K562 (cell line): ENCODE measurements around the gene RGS12. TPM values are rescaled to one million over a fixed set of nuclear protein-coding genes. Genes with fewer than 3 reads are reported as not detected.
A peak's percentile ranks its signal among the peaks of the same experiment; 100 is the strongest.

Source experiments
- ATAC-seq: fragments of 200-7000 bp; cut with Tn5 transposase; 3 replicates; pipeline ENCODE4 v1.9.1; 2020; ENCODE audit warnings: moderate library complexity
- BruUV-seq: library from RNA; stranded (reverse); fragments of 400-500 nt; replicated peaks from 2 replicates; lab custom pipeline; 2021; lab: Mats Ljungman, UMichigan
- CTCF ChIA-PET: fragments of 300-600 bp; formaldehyde crosslinking; extraction: SDS; loops from one replicate; lab custom pipeline; 2021; ENCODE audit warnings: low intra/inter-chr PET ratio; lab: Yijun Ruan, JAX
- POLR2A ChIA-PET: fragments of 300-600, 350-650 bp; sonication (Branson Sonifier 250); formaldehyde crosslinking; extraction: SDS; loops from one replicate; lab custom pipeline; 2021; ENCODE audit warnings: antibody characterized with exemption, inconsistent platforms; lab: Yijun Ruan, JAX
- DNase-seq, 4 experiments: peaks; one replicate each; pipeline versions ENCODE4 v3.0.0 to v3.0.0-alpha.2; 2011 to 2018; ENCODE audit warnings: low spot score in 3 of 4, mixed read lengths in 3 of 4; ENCODE audit errors: extremely low read depth in 1 of 4
- FAIRE-seq: peaks from 2 replicates; lab custom pipeline; 2011; peaks lifted over from hg19 to GRCh38; lab: Jason Lieb, UNC
- H2AFZ ChIP-seq: 2 replicates; pipeline ENCODE4 v1.6.0; 2011; ENCODE audit warnings: low read depth, low read length, control low read depth, inconsistent platforms
- H3K27ac ChIP-seq: fragments of 200-600 bp; 3 replicates; pipeline ENCODE4 v1.8.0; 2011; ENCODE audit warnings: low read depth, mild to moderate bottlenecking, control low read depth, inconsistent platforms, low read length, moderate library complexity, mixed read lengths; ENCODE audit errors: extremely low read depth
- H3K27me3 ChIP-seq, 2 experiments: fragments of 300-600 bp in 1 of 2; 2 replicates in 1 of 2; 3 replicates in 1 of 2; pipeline versions ENCODE4 v1.6.0 to v1.8.0; 2011; ENCODE audit warnings: inconsistent platforms in 2 of 2, low read length in 2 of 2, mild to moderate bottlenecking in 1 of 2, mixed read lengths in 1 of 2, moderate library complexity in 1 of 2; ENCODE audit not compliant: control insufficient read depth in 2 of 2, insufficient read depth in 2 of 2
- H3K36me3 ChIP-seq: fragments of 300-600 bp; 3 replicates; pipeline ENCODE4 v1.8.0; 2011; ENCODE audit warnings: mild to moderate bottlenecking, low read length, inconsistent platforms; ENCODE audit not compliant: control insufficient read depth, insufficient read depth
- H3K4me1 ChIP-seq, 2 experiments: fragments of 200-600 bp in 1 of 2; replicated peaks in 1 of 2; 2 replicates in 1 of 2; 3 replicates in 1 of 2; pipeline versions ENCODE4 v1.5.1 to v1.8.0; 2011; ENCODE audit warnings: inconsistent platforms in 2 of 2, low read length in 2 of 2, mild to moderate bottlenecking in 1 of 2, mixed read lengths in 1 of 2, moderate library complexity in 1 of 2; ENCODE audit not compliant: control insufficient read depth in 2 of 2, insufficient read depth in 2 of 2
- H3K4me2 ChIP-seq: 2 replicates; pipeline ENCODE4 v1.6.1; 2011; ENCODE audit warnings: low read length, control low read depth, inconsistent platforms, mixed read lengths; ENCODE audit not compliant: insufficient read depth
- H3K4me3 ChIP-seq: fragments of 200-600 bp; sonication (generic), shearing (Covaris generic); 2 replicates; pipeline ENCODE4 v1.5.1; 2016; ENCODE audit warnings: control low read depth, inconsistent platforms
- H3K79me2 ChIP-seq: fragments of 200-600 bp; 3 replicates; pipeline ENCODE4 v1.8.0; 2011; ENCODE audit warnings: low read length, inconsistent platforms; ENCODE audit not compliant: control insufficient read depth, insufficient read depth
- H3K9ac ChIP-seq, 2 experiments: 2 replicates each; pipeline versions ENCODE4 v1.6.0 to v1.6.1; 2011; ENCODE audit warnings: low read depth in 2 of 2, low read length in 2 of 2, control low read depth in 1 of 2, inconsistent platforms in 1 of 2, mild to moderate bottlenecking in 1 of 2, mixed read lengths in 1 of 2; ENCODE audit not compliant: insufficient read depth in 1 of 2
- H3K9me1 ChIP-seq: one replicate; pipeline ENCODE4 v1.6.0; 2011; ENCODE audit warnings: inconsistent platforms, mild to moderate bottlenecking, low read length, moderate library complexity; ENCODE audit not compliant: control insufficient read depth, insufficient read depth
- H3K9me3 ChIP-seq: replicated peaks from 2 replicates; pipeline ENCODE4 v1.5.1; 2011; ENCODE audit warnings: low read depth, low read length, inconsistent platforms; ENCODE audit not compliant: control insufficient read depth, insufficient read depth
- H4K20me1 ChIP-seq: replicated peaks from 2 replicates; pipeline ENCODE4 v1.6.1; 2011; ENCODE audit warnings: low read length, inconsistent platforms, mixed read lengths; ENCODE audit not compliant: control insufficient read depth, insufficient read depth
- ETS2 ChIP-seq: IDR thresholded peaks from 2 replicates; pipeline ENCODE4 v1.6.1; 2016; ENCODE audit warnings: borderline replicate concordance, missing genetic modification characterization, mild to moderate bottlenecking, moderate library complexity, missing compliant biosample characterization; ENCODE audit not compliant: poor library complexity, severe bottlenecking
- HDAC3 ChIP-seq: fragments of 450-650 bp; IDR thresholded peaks from 2 replicates; pipeline ENCODE4 v1.6.1; 2018; ENCODE audit warnings: borderline replicate concordance, mild to moderate bottlenecking, moderate library complexity; ENCODE audit not compliant: partially characterized antibody
- NFE2 ChIP-seq: IDR thresholded peaks from 2 replicates; pipeline ENCODE4 v1.6.1; 2014; ENCODE audit warnings: antibody characterized with exemption, low read depth
- PHB ChIP-seq: fragments of 250-450 bp; sonication (Bioruptor Pico); IDR thresholded peaks from 2 replicates; pipeline ENCODE4 v1.5.0; 2021
- PTBP1 ChIP-seq: fragments of 200-400 bp; formaldehyde crosslinking; IDR thresholded peaks from 2 replicates; pipeline ENCODE4 v1.6.1; 2017; ENCODE audit warnings: low read depth, low read length
- RBM14 ChIP-seq: fragments of 200-400 bp; formaldehyde crosslinking; IDR thresholded peaks from 2 replicates; pipeline ENCODE4 v1.6.1; 2018; ENCODE audit warnings: low read depth, mild to moderate bottlenecking, low read length, moderate library complexity, borderline replicate concordance; ENCODE audit not compliant: insufficient read depth
- SMC3 ChIP-seq: conservative IDR thresholded peaks from 2 replicates; pipeline ENCODE4 v1.6.1; 2011; ENCODE audit warnings: low read depth, low read length, improper control_type of control experiment; ENCODE audit not compliant: insufficient read depth
- TAF1 ChIP-seq: IDR thresholded peaks from 2 replicates; pipeline ENCODE4 v1.6.1; 2011; ENCODE audit warnings: mild to moderate bottlenecking, low read length, moderate library complexity; ENCODE audit not compliant: insufficient read depth, control insufficient read depth, severe bottlenecking; ENCODE audit errors: extremely low read depth
- TAL1 ChIP-seq: fragments of 450-650 bp; IDR thresholded peaks from 2 replicates; pipeline ENCODE4 v1.6.1; 2016; ENCODE audit warnings: mild to moderate bottlenecking
- USF2 ChIP-seq: sonication (generic); formaldehyde crosslinking; IDR thresholded peaks from 2 replicates; pipeline ENCODE4 v1.5.0; 2020; ENCODE audit warnings: missing genetic modification reagents
- ZNF41 ChIP-seq: fragments of 250-450 bp; sonication (Bioruptor Pico); conservative IDR thresholded peaks from 2 replicates; pipeline ENCODE4 v1.4.0; 2020; ENCODE audit warnings: mild to moderate bottlenecking
- ZNF584 ChIP-seq: fragments of 200-800 bp; sonication (Bioruptor generic); IDR thresholded peaks from 2 replicates; pipeline ENCODE4 v1.6.1; 2016; ENCODE audit warnings: low read depth, mild to moderate bottlenecking, missing genetic modification characterization, missing compliant biosample characterization
- ZNF830 ChIP-seq: fragments of 250-450 bp; sonication (Bioruptor Pico); IDR thresholded peaks from 2 replicates; pipeline ENCODE4 v1.5.0; 2021; ENCODE audit warnings: mild to moderate bottlenecking
- WGBS: fragments of 100-300 bp; shearing (Covaris generic); methylation state at CpG from one replicate; pipeline ENCODE4 v1.1.6; 2016; ENCODE audit warnings: low coverage, mixed read lengths; ENCODE audit not compliant: insufficient coverage; ENCODE audit errors: missing lambda C conversion rate; 5-methylcytosine and 5-hydroxymethylcytosine counted together
- in situ Hi-C: fragments of 300-500 bp; cut with MboI; formaldehyde crosslinking; loops from 4 replicates; pipeline ENCODE4 v1.15.0; 2018; ENCODE audit warnings: inconsistent platforms, mixed read lengths
- intact Hi-C: fragments of 100-400 bp; cut with micrococcal nuclease; formaldehyde crosslinking; loops from 2 replicates; pipeline ENCODE4 v1.14.2; 2022
- polyA plus RNA-seq, 8 experiments: library from polyadenylated mRNA; depleted of rRNA in 4 of 8; stranded (reverse) in 5 of 8; unstranded in 3 of 8; fragments of >200 nt; fragmentation: Nextera tagmentation in 2 of 8; fragmentation: Illumina TruSeq in 1 of 8; extraction: Ambion mirVana in 2 of 8; extraction: Trizol in 1 of 8; gene quantifications; 2 replicates each; pipeline versions ENCODE4 v1.2.1 to v1.2.3, GENCODE V29; 2011 to 2014; ENCODE audit warnings: inconsistent platforms in 1 of 8, missing spikeins in 1 of 8
- total RNA-seq, 7 experiments: library from RNA; depleted of rRNA in 6 of 7; stranded (reverse); fragments of >200 nt in 6 of 7; fragmentation: Illumina TruSeq in 2 of 7; extraction: Trizol in 2 of 7; gene quantifications; 2 replicates each; pipeline versions ENCODE4 v1.2.1 to v1.2.3, GENCODE V29; 2011 to 2021; ENCODE audit warnings: low replicate concordance in 1 of 7
- TF ChIP-seq, protein P1 (sequence below): fragments of 450-650 bp; conservative IDR thresholded peaks from 2 replicates; pipeline ENCODE4 v1.6.1; 2016; ENCODE audit warnings: missing genetic modification characterization, low read depth, mild to moderate bottlenecking, control low read depth, missing compliant biosample characterization

RGS12 gene
- total and polyA plus RNA-seq, 9 of the 15 experiments (the other 6 are each of a cell fraction or from before 2014, with no cell fraction given): 0.30 to 8.8 (median 5.5) TPM

DNA sequence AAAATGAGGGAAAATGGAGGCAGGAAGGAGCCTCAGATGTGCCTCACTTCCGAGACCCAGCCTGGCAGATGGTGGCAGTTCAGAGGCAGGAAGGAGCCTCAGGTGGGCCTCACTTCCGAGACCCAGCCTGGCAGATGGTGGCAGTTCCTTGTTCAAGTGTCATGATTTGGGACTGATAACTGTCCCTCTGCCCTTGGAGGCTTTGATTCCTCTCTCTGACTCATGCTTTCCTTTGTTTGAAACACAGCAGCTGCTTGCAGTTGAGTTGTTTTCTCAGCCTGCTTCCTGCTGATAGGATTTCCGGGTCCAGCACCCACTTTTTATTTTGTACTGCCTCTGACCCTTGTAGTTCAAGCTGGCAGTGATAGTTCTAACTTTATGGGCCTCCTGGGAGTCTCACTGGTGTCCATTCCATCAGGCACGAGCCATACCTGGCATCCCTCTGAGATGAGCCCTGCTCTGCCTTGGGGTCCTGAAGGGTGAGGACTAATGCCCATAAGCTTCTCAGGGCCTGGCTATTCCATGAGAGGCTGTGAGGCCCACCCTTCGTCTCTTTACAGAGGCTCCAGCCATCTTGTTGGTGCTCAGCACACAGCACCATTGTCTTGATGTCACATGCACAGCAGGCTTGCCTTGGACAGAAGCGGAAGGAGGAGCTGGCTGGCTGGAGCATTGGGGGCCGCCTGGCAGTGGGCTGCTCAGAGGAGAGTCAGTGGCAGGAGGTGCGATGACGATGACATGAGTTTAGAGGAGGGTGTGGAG lies 13.0 kb downstream of the RGS12 start:
- 24% methylated on average over 9 of the region's 9 CpGs for WGBS
- Histone ChIP-seq H3K9me3 (no peaks in the 10 kb centered on the region), H3K4me2 (no peak overlapping the region), H4K20me1 (peaks cover 62% of the 10 kb centered on the region), H3K9ac (no peak overlapping the region), H2AFZ (no peak overlapping the region), H3K9me1 (no peaks in the 10 kb centered on the region), H3K27ac (no peak overlapping the region), H3K4me3 (no peak overlapping the region), H3K36me3 (no peaks in the 10 kb centered on the region), H3K27me3 (peaks cover 3 to 64% of the 10 kb centered on the region in 2 experiments; a peak in 2 of 5 replicates), H3K79me2 (no peaks in the 10 kb centered on the region), H3K4me1 (peaks cover 9 to 10% of the 10 kb centered on the region in 2 experiments; a peak in 2 of 5 replicates)
- DNase-seq: peak in 3 of 4 experiments; percentile 33 to 50 (median 41)
- peak; percentile 40 for FAIRE-seq
- ATAC-seq: peak; percentile 19; the same call in 2 of the 3 replicates
- intact Hi-C loops: no loop called here
- ChIA-PET CTCF (no interaction called here), POLR2A (interaction anchor here (0.6 to 1.2 kb wide), 2 partner anchors 22 to 286 kb away, joined by 3 read pairs; no protein-coding TSS in a partner anchor)
- BruUV-seq: no TSS peak
- in situ Hi-C loops: no loop called here
- TF ChIP-seq SMC3: no peak
- TF ChIP-seq, protein P1, sequence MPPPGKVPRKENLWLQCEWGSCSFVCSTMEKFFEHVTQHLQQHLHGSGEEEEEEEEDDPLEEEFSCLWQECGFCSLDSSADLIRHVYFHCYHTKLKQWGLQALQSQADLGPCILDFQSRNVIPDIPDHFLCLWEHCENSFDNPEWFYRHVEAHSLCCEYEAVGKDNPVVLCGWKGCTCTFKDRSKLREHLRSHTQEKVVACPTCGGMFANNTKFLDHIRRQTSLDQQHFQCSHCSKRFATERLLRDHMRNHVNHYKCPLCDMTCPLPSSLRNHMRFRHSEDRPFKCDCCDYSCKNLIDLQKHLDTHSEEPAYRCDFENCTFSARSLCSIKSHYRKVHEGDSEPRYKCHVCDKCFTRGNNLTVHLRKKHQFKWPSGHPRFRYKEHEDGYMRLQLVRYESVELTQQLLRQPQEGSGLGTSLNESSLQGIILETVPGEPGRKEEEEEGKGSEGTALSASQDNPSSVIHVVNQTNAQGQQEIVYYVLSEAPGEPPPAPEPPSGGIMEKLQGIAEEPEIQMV (tag): no peak
- TF ChIP-seq PTBP1: no peak
- no peak for TF ChIP-seq ZNF830 (CRISPR knock-in tag)
- TF ChIP-seq TAL1: peak; percentile 75
- TF ChIP-seq RBM14: no peak
- no peak for TF ChIP-seq NFE2
- no peak for TF ChIP-seq ETS2 (tag)
- TF ChIP-seq ZNF41 (CRISPR knock-in tag): no peak
- no peak for TF ChIP-seq USF2
- TF ChIP-seq ZNF584 (CRISPR knock-in tag): peak; percentile 70; the same call in 1 of the 2 replicates
- TF ChIP-seq TAF1: no peak
- no peak for TF ChIP-seq HDAC3
- TF ChIP-seq PHB (CRISPR knock-in tag): no peak
